HEK293 (cell line): ENCODE measurements around the gene SF3A1.

Experiments used
- CTCF ChIP-seq: fragments of 450-650 bp; formaldehyde crosslinking; IDR thresholded peaks from 2 replicates; pipeline ENCODE4 v1.5.1; 2016; ENCODE audit warnings: missing biosample characterization, missing genetic modification characterization
- MEIS1 ChIP-seq: sonication (generic); formaldehyde crosslinking; IDR thresholded peaks from 2 replicates; pipeline ENCODE4 v1.8.1; 2022; ENCODE audit warnings: missing genetic modification reagents, mild to moderate bottlenecking, borderline replicate concordance
- SCRT2 ChIP-seq: fragments of 450-650 bp; formaldehyde crosslinking; IDR thresholded peaks from 2 replicates; pipeline ENCODE4 v1.5.1; 2016; ENCODE audit warnings: missing biosample characterization, missing genetic modification characterization
- ZNF623 ChIP-seq: fragments of 450-650 bp; formaldehyde crosslinking; IDR thresholded peaks from 2 replicates; pipeline ENCODE4 v1.5.1; 2016; ENCODE audit warnings: missing biosample characterization, missing genetic modification characterization
- ZNF777 ChIP-seq: fragments of 450-650 bp; formaldehyde crosslinking; IDR thresholded peaks from 2 replicates; pipeline ENCODE4 v1.5.1; 2017; ENCODE audit warnings: missing biosample characterization, missing genetic modification characterization, borderline replicate concordance

- TF ChIP-seq SCRT2, result no peak
- TF ChIP-seq MEIS1, result no peak
- no peak for TF ChIP-seq ZNF623 (tag by site-specific recombination)
- no peak for TF ChIP-seq ZNF777 (tag by site-specific recombination)
- no peak for TF ChIP-seq CTCF (tag by site-specific recombination)
Measured at GRCh38 chr22:30314915-30315314, 41.8 kb downstream of the SF3A1 start.
